OCI-LY3 (cell line): ENCODE results near the gene FNDC11.

Source experiments
- CTCF ChIP-seq: fragments of 200-600, 300-600 bp; sonication (generic); IDR thresholded peaks from 2 replicates; pipeline ENCODE4 v1.5.1; 2014; ENCODE audit warnings: antibody characterized with exemption, low read length, low read depth
- EZH2phosphoT487 ChIP-seq: fragments of 200-600 bp; shearing (Covaris generic); IDR thresholded peaks from 2 replicates; pipeline ENCODE4 v1.6.1; 2018; ENCODE audit warnings: antibody characterized with exemption, mixed run types, low read depth

GRCh38 chr20:63592661-63593060 lies 38.7 kb downstream of the FNDC11 start:
- no peak for TF ChIP-seq CTCF
- TF ChIP-seq EZH2phosphoT487 = no peak
